ENCODE data around the gene ENG. TPM values are rescaled to one million over a fixed set of nuclear protein-coding genes. Genes with fewer than 3 reads are reported as not detected.

The ENG gene
- total RNA-seq, 1 donor from 2014 or later, result 0.82 TPM

DNA sequence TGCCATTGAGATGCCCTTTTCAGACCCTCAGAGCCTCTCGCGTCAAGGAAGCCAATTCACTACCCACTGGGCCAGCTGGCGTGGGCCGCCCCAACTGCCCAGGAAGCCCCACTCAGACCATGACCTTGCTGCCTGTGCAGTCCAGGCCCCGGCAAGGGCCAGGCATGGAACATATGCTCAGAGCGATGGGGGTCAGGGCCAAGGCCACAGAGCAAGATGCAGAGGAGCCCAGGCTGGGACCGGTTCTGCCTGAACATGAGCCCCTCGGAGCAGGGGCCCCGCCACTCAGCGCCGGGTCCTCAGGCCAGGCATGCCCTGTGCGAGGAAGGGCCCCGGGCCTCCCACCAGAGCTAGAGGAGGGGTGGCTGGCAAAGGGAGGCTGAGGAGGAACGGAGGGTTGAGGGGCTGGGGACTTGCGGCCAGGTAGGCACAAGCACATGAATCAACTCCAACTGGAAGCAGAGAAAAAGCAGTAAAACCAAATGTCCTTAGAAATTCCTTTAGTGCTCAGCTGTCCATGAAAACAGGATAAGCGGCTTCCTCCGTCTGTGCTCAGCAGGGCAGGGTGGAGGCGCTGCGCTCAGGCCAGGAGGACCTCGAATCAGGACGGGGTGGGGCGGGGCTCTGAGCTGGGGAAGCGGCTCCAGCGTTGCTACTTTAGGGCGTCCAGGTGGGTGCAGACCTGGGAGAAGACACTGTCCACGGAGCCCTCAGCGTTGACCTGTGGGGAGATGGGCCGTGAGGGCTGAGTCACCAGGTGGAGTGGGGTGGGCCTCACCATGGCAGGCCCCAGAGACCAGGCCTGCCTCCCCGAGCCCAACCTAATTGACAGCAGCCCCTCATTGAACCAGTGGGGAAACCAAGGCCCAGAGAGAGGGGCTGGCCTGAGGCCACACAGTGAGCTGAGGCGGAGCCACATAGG, 13.2 kb upstream of the ENG start:
- FAIRE-seq (no peak), DNase-seq (ENCODE audit: low spot score in 2 of 2) (no peak)

DNA sequence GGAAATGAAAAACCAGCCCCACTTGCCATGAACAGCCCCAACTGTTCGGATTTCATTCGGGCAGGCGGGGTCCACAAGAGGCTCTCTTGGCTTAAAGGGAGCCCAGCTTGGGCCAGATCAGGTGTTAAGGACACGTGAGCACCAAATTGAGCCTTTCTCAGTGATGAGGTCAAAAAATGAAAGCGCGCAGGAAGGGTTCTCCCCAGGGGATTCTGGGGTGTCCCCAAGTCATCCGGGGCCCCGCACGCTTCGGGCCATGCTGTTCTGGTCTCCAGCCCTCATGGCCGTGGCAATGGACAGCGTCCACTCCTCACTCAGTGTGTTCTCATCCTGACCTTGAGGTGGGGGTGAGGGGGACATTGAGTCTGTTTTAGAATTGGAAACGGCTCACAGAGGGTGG, 12.1 kb upstream of the ENG start:
- no peak for FAIRE-seq
- no peak for DNase-seq (ENCODE audit: low spot score in 2 of 2)

DNA sequence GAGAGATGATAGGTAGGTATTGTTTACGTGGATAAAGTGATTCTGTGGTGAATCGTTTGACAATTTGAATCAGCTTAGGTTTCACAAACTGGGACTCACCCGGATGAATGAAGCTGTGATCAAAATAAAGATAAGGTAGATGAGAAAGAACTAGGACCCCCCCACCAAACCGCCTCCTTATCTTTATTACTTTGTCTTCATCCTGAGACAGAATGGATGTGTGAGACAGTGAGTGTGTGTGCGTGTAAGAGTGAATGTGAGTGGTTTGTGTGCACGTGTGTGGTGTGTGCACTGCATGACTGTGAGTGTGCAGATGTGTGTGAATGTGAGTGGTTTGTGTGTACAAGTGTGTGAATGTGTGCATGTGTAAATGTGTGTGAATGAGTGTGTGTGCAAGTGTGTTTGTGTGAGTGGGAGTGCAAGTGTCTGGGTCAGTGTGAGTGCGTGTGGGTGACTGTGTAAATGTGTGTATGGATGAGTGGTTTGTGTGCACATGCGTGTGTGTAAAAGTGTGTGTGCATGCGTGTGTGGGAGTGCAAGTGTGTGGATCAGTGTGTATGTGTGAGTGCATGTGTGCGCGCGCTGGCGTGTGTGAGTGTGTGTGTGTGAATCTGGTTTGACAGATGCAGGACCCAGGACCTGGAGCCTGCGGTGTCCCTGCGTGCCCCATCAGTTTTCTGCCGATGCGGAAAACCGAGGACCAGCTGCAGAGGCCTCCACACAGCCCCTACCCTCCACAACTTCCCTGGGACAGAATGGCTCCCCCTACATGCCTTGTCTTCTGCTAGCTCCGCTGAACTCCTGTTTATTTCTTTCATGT, 11.4 kb upstream of the ENG start:
- DNase-seq (ENCODE audit: low spot score in 2 of 2) (no peak), FAIRE-seq (no peak)

DNA sequence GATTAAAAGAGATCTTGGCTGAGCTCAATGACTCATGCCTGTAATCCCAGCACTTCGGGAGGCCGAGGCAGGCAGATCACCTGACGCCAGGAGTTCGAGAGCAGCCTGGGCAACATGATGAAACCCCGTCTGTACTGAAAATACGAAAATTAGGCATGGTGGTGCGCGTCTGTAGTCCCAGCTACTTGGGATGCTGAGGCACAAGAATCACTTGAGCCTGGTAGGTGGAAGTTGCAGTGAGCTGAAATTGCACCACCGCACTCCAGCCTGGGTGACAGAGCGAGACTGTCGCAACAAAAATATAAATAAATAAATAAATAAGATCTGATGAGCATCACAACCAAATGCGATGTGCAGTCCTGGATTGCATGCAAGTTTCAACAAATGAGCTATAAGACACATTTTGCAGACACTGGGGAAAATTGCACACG, 8.7 kb upstream of the ENG start:
- DNase-seq (ENCODE audit: low spot score in 2 of 2) (no peak), FAIRE-seq (no peak)

DNA sequence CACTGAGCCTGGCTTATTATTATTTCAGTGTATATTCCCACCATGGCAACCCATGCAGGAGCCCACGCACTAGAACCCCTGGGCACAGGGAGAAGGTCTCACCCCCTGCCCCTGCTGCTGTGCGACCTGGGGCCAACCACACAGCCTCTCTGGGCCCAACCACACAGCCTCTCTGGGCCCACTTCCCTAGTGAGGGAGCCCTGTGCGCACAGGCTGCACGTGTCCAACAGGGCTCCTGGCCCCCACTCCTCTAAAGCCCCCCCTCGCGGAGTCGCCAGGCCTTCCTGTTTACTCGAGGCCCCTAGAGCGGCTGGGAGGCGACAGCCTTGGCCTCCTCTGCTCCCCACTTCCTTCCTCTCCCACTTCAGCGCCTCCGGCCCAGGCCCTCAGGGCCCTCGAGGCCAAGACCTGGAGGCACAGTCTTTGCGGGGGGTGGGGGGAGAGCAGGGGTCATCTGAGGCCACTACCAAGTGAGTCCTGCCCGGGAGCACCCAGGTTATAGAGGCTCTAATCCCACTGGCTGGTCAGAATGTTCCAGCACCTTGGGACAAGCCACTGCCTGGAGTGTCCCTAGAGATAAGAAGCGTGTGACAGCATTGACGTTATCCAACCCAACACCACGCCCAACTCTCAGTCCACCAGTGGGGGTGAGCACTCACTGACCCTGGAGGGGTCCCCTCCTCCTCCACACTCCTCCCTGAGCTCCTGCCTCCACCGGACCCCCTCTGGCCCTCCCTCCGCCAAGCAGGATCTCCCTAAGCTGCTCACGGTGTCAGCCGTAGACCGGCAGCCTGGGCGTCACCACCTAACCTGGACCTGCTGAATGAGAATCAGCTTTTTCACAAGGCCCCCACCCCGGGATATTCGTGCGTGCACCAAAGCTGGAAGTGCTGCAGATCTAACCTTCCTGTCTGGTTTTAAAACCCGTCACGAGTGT, 7.9 kb upstream of the ENG start:
- DNase-seq (ENCODE audit: low spot score in 2 of 2) (peak in 1 of 2 donors; percentile 57), FAIRE-seq (no peak)

DNA sequence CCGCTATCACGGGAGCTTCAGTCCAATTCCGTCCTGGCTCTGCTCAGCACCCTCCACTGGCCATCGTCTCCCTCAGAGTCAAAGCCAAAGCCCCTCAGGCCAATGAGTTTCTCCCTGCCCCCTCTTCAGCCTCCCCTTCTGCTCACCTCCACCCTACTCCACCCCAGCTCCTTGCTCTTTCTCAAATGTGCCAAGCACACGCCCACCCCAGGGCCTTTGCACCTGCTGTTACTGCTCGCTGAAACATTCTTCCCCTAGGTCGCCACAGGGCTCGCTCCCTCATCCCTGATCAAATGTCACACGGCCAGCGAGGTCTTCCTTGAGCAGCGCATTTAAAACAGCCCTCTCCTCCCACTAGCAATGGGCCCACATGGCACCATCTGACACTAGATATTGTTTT, 6.3 kb upstream of the ENG start:
- DNase-seq (ENCODE audit: low spot score in 2 of 2) (no peak), FAIRE-seq (no peak)

DNA sequence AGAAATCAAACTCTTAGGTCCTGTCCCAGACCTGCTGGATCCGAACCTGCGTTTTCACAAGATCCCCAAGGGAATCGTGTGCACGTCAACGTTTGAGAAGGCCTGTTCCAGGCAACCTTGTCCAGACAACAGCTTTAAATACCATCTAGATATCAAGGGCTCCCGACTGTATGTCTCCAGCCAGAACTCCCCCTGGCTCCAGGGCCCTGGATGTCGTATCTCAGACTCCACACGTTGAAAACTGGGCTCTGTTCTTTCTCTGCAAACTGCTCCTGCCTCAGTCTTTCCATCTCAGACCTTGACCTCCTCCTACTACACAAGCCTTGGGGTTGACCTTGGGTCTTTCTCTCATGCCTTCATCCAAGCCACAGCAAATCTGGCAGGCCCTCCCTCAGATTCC, 5.8 kb upstream of the ENG start:
- FAIRE-seq (no peak), DNase-seq (ENCODE audit: low spot score in 2 of 2) (no peak)

DNA sequence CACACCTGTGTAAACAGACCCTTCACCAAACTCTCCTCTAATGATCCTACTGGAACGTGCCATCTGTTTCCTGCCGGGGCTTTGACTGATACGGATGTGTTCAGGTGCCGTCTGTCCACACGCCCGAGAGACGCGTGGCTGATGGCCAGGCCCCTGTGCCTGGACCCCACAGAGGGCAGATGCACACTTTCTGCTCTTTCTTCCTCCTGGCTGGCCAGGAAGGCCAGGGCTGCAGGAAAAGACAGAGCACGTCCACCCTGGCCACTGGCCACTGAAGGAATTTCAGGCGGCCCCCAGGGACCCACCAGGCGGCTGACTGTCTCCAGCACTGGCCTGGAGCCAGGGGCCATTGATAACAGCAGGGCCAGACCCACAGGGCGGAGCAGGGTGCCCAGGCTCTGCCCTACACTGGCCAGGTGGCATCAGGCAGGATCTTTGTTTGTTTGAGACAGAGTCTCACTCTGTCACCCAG, 3.6 kb upstream of the ENG start:
- no peak for DNase-seq (ENCODE audit: low spot score in 2 of 2)
- FAIRE-seq, result no peak

DNA sequence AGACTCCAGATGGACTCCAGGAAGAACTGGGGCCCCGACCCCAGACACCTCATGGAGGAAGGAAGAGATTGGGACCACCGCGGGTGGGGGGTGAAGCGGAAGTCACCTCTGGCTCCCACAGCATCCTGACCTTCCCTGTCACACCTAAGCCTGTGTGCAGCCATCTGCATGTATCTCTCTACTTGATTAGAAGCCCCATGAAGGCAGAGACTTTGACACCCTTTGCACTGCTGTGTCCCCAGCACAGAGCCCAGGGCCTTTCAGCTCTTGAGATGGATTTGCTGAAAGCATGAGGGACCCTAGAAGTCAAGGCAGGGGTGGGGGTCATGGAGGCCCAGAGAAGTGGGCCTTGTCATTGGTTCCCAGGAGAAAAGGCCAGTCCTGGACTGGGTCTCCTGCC, 2.8 kb upstream of the ENG start:
- DNase-seq (ENCODE audit: low spot score in 2 of 2), result no peak
- no peak for FAIRE-seq

DNA sequence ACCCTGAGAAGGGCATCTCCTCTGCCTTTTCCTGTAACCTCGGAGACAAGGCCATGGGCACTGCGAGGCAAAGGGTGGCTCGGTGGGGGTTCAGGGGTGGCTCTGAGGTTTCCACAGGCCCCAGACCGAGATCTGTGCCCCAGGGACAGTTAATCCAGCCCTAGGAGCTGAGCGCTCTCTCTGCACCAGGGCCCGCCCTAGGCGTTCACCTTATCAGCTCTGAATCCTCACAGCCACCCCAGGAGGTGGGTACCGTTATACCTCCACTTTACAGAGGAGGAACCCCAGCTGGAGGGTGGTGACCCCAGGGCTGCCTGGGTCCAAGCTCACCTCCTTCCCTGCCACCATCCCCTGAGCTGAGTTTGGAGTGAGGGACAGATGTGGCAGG, 2.3 kb upstream of the ENG start:
- DNase-seq (ENCODE audit: low spot score in 2 of 2) (no peak), FAIRE-seq (no peak)

DNA sequence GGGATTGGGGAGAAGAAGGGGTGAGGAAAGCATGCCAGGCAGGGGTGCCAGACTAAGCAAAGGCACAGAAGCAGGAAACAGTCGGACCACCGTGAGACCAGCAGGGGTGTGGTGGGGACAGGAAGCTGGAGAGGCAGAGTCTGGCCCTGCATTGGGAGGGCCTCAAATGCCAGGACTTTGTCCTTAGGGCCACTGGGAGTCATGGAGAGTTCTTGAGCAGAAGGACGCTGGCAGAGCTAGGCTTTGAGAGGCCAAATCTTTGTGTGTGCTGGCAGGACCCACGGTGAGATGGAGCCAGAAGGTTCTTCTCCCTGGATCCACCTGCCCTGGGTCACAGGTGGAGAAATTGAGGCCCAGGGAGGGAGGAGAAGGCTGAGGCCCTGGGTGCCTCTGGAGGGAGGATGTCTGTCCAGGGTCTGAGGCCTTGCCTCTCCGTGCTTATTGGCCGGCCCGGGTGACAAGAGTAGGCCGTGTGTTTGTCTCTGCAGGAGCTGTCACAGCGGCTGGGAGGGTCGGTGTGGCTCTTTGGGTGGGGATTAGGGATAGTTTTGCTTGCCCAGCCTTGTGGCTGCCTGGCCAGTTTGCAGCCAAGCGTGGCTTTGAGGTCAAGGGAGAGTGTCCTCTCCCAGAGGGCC, 1.8 kb upstream of the ENG start:
- no peak for FAIRE-seq
- DNase-seq (ENCODE audit: low spot score in 2 of 2), result no peak

DNA sequence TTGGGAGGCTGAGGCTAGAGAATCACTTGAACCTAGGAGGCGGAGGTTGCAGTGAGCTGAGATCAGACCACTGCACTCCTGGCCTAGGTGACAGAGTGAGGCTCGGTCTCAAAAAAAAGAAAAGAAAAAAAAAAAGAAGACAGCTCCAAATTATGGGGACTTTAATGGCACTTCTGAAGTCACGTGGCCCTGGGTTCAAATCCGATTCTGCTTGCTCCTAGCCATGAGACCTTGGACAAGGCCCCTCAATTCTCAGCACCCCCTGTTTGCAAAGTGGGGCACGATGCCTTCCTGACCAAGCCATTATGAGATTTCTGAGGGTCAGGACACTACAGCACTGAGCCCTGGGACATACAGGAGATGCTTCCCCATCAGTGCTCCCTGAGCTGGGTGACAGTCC, 1.1 kb upstream of the ENG start:
- no peak for FAIRE-seq
- no peak for DNase-seq (ENCODE audit: low spot score in 2 of 2)

DNA sequence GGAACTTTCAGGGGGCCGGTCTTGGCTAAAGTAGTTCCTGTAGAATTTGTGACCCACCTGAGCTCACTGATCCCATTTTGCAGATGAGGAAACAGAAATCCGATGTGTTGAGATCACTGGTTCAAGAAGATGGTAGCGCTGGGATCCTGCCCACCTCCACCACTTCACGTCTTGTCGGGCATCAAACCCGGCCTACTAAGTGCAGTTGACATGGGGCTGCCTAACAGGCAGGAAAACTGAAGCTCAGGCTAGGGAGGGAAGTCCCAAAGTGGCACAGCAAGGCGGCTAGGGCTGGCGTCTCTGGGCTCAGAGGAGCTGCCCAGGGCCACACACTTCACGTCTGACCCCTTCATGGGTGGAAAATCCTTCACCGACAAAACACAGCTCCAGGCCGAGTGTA, 502 bp upstream of the ENG start:
- no peak for FAIRE-seq
- DNase-seq (ENCODE audit: low spot score in 2 of 2), result no peak

DNA sequence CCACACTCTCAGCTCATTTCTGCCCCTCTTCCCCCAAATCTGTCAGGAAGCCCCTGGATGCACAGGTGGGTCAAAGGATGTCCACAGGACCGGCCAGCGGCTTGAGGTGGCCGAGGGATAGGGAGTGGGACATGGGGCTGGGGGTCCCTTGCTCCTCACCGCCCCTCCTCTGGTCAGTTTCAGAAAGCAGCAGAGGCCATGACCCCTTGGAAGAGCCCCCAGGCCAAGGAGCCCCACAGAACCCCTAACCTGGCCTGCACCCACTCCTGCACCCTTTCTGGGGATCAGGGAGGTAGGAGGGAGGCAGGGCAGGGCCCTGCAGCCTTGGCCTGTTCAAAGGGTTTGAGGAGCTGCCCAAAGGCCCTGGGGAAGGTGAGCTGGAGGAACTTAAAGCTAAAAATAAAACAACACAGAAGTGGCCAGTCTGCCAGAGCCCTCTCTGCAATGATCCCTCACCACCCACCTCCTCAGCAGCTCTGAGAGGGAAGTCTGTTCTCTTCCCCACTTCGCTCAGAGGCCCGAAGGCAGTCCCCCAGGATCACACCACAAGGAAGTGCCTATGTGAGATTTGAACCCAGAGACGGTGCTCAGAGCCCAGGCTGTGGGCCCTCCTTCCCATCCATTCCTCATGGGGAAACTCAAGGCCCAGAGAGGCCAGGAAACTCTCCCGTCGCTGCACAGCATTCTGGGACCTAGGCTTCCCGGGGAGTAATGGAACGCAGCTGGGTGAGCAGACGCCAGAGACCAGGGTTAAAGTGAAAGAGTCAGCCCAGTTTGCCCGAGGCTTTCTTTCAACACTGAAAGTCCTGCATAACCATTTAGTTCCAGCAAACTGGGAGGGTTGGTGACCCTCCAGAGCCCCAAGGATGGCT, 910 bp downstream of the ENG start:
- no peak for FAIRE-seq

DNA sequence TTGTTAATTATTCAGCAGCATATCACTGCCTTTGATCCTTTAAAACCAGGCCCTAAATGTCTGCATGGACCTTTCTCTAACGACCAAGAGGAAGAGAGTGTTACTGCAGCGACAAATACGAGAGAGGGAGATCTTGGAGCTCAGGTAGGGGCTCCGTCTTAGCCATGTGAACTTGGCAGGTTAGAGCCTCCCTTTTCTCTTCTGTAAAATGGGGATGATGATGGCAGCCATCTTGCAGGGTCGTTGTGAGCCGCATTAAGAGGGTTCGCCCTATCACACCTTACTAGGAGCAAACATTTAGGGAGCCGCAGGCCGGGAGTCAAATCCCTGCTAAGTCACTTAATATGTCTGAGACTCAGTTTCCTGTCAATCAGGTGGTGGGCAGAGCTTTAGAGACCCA, 1.6 kb downstream of the ENG start:
- DNase-seq (ENCODE audit: low spot score in 2 of 2) (no peak), FAIRE-seq (no peak)

More for the DNA sequence above, 910 bp downstream of the ENG start:
- DNase-seq (ENCODE audit: low spot score in 2 of 2), result no peak

DNA sequence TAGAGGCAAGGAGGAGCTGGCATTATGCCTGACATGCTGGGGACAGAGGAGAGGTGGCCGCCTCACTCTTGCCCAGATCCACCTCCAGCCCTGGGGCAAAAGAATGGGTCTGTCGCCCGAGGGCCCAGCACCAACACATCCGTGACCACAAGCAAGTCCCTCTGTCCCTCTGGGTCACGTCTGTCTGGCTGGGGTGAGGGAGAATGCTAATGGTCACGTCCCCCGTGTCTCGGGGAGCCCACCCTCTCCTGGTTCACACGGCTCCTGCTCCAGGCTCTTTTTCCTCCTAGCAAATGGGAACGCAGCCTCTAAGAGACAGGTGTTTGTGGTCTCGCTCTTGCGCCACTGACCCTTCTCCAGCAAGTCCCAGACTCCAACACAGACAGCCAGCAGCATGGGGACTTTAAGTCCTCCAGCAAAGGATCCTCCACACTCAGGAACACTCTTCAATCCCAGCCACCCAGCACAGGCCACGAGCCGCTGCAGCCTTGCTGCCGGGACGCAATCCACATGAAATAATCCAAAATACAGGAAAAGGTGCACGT, 4.1 kb downstream of the ENG start:
- FAIRE-seq (no peak), DNase-seq (ENCODE audit: low spot score in 2 of 2) (no peak)

DNA sequence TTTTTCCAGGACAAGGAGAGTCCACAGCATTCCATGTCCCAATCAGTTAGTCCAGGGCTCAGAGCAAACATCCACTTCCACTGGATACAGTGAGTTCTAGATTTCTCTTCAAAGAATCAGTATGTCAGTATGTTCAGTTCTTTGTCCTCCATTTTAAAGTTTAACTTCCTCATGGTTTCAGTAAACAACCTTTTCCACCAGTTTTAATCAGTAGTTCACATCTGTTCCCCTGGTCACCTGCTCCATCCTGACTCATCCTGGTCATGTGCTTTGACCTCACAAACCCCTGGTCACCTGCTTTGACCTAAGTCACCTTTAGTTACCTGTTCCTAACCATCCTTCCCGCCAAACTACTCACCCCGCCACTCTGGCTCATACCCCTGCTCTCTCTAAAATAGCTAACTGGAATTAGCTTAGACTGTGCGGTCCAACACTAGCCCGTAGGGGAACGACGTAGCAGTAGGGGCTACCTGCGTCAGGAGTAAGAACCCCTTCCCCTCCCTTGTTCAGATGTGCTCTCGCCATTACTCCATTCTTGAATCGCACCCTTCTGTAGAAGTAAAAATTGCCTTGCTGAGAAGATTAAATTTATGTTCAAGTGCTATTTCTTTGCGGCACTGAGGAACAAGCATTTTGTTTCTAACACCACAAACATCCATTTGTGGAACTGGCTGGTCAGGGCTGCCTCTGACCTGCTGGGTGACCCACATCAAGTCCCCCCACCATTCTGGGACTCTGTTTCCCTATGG, 5.5 kb downstream of the ENG start:
- no peak for DNase-seq (ENCODE audit: low spot score in 2 of 2)
- FAIRE-seq, result no peak
